Midbrain (tissue), 1 donor: ENCODE measurements around the gene GOLGA6L10.
"Not testable (repeated sequence)": the region's sequence is repeated elsewhere in the genome, so short reads cannot be mapped to it uniquely, and the experiment has no call there.

Experiments used
- DNase-seq: peaks from one replicate; lab custom pipeline; 2025; lab: John Stamatoyannopoulos, UW

GOLGA6L10 gene, protein sequence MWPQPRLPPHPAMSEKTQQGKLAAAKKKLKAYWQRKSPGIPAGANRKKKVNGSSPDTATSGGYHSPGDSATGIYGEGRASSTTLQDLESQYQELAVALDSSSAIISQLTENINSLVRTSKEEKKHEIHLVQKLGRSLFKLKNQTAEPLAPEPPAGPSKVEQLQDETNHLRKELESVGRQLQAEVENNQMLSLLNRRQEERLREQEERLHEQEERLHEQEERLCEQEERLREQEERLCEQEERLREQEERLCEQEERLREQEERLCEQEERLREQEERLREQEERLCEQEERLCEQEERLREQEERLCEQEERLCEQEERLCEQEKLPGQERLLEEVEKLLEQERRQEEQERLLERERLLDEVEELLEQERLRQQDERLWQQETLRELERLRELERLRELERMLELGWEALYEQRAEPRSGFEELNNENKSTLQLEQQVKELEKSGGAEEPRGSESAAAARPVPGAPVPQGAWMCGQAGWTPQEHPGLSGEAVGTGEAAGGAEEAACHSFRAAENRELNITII

DNA sequence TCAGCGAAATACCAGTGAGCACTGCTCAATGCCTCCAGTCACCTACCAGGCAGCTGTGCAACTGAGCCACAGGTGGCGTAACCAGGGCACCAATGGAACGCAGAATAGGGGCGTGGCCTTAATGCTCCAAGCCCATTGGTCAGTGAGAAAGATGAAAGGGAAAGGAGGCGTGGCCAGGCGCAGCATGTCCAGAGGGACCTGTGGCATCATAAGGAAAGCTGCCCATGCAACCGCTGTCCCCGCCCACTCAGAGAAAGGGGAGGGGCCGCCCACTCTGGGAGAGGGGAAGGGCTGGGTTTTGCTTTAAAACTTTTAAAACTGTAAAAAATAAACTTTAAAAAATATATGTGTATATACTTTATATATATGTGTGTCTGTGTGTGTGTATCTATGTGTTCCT lies at the start of gene GOLGA6L10:
GOLGA6L10 (minus strand) TSS at position 101 of the 400 bp plus-strand sequence; CDS start at position 1, 100 bp downstream.
- DNase-seq, result not testable (repeated sequence)

DNA sequence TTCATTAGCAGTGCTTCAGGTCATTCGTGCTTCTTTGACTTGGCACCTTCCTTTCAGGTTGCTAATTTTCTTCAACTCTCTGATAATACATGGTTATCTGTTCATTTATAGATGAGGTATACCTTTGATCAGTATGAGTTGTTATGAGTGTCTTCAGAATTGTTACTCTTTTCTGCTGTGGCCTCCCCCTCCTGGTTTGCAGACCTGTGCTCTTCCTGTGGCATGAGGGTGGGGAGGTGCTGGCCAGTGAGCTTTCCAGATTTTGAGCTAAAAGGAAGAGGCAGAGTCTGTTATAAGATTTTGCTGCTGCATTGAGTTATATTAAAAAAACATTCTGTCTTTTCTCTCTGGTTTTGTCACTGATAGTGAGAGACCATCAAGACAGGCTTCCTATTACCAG lies 49.5 kb upstream of the GOLGA6L10 start:
- no peak for DNase-seq

DNA sequence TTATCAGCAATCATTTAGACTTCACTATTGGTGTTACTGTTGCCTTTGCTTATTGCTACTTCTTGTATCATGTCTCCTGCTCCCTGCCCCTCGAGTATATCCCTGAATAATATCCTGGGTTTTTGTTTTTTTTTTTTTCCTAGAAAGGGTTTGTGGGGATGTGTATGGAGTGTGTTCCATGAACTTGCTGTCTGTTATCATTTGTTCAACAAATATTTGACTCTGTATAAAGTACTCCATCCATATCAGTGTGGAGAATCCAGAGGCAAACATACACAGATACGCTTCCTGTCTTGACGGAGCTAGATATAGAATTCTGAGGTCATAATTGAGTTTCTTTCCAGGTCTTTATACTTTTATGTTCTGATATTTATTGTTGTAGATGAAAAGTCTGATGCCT lies 48.5 kb upstream of the GOLGA6L10 start:
- DNase-seq, result no peak

DNA sequence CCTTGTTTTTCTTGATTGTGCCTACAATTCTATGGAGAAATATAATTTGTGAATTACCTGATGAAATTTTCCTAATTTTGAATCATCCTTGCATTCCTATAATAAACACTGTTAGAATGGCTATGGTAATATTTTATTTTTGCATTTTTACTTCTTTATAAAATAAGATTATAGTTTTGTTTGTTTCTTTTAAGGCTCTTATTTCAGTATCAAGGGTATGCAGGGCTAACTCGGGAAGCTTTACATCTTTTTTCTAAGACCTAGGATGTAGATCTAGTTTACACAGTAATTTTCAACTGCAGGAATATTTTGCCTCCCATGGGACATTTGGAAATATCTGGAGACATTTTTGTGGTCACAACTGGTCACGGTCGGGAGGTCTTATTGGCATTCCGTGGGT lies 46.5 kb upstream of the GOLGA6L10 start:
- not testable (repeated sequence) for DNase-seq

DNA sequence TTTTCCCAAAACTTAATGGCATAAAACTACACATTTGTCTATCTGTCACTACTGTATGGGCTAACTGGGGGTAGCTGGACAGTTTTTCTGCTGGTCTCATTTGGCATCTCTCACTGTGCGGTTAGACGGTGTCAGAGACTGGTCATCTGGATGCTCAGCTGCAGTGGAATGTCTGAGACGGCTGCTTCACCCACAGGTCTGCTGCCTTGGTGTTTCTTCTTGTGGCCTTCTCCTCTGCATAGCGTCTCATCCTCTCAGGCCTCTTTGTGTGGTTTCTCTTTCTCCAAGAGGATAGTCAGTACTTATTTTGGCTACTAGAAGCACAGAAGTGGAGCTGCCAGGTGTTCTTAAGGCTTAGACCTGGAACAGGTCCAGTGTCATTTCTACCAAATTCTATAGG lies 44.4 kb upstream of the GOLGA6L10 start:
- DNase-seq, result no peak

DNA sequence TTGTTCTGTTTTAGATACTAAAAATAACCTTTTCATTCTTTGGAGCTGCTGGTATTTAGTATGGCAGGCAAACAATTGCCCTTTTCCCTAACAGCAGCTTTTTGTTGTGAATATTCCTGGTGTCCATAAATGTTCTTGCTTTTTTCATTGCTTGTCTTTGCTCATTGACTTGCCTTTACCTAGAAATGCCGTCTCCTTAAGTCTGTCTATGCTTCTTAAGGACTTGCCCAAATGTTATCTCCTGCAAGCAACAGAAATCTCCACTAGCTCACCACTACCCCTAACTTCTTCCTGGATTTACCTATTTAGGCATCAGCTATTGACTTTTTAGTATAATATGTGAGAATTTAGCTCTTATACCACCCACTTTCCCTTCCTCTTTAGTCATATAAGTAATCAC lies 42.8 kb upstream of the GOLGA6L10 start:
- not testable (repeated sequence) for DNase-seq

DNA sequence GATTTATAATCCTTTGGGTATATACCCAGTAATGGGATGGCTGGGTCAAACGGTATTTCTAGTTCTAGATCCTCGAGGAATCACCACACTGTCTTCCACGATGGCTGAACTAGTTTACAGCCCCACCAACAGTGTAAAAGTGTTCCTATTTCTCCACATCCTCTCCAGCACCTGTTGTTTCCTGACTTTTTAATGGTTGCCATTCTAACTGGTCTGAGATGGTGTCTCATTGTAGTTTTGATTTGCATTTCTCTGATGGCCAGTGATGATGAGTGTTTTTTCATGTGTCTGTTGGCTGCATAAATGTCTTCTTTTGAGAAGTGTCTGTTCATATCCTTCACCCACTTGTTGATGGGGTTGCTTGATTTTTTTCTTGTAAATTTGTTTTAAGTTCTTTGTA lies 40.9 kb upstream of the GOLGA6L10 start:
- DNase-seq, result not testable (repeated sequence)

DNA sequence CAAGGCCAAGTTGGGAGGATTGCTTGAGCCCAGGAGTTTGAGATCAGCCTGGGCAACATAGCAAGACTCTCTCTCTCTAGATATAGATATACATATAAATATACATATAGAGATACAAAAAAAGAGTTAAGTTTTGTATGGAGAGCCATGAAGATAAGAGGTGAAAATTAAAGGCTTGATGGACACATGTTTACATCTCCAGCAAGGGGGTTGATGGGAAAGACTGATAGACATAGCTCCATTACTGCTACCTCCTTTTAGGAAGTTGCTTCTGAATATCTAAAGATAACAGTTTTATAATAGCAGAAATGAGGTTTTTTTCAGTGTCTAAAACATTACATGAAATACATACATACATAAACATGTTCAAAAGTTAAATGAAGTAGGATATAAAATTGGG lies 37.9 kb upstream of the GOLGA6L10 start:
- not testable (repeated sequence) for DNase-seq

DNA sequence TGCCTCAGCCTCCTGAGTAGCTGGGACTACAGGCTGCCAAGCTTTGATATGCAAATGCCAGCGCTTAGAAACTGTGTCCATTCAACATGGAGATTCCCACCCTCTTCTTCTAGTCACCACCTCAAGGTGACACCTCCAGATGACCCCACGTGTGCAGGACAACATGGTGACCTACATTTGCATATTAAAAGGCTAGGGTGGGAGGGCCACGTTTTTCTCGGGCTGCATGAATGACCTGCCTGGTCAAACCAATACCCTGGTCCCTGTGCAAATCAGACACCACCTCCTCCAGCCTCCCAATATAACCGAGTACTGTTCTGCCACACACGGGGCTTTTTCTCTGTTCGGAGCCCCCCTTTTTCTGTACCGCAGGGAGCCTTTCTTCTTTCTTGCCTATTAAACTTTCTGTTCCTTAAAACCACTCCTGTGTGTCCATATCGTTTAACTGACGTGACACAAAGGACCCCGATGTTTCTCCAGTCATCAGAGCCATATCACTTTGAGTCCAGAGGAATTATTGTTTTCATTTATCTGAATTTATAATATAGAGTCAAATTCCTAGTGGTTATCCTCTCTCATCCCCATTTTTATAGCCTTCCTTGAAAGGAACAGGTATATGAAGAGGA lies 32.2 kb upstream of the GOLGA6L10 start:
- DNase-seq, result not testable (repeated sequence)

DNA sequence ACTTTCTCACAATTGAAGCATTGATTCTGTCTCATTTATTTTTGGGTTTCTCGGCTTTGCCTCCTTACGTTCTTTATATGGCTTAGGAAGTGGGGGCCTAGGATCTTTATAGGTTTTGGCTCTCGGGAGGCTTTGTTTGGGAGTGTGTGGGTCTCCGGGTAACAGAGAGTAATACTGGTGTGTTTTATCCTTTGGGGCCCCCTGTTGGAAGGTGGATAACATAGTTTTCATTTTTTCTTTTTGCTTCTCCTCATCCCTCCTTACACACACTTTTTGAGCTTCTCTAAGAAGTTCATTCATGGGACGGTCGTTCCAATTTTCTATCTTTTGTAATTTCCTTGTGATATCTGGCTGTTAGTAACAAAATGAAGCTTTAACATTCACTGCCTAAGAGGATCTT lies 30.3 kb upstream of the GOLGA6L10 start:
- DNase-seq, result not testable (repeated sequence)

DNA sequence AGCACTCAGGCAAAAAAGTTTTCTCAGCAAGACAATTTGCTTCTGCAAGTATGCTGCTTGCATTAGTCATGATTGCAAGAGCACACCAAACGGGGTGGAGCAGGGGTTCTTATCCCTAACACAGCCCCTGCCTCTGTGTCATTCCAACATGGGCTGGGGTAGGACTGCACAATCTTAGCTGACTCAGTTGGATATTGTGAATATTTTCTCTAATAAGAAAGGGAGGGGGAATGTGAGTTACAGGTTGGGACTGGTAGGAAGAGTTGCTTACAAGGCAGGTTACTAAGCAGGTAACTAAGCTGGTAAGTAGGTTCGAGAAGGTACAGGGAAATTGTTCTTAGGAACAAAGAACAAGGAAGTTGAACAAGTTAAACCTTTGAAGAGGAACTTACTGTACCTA lies 24.4 kb upstream of the GOLGA6L10 start:
- not testable (repeated sequence) for DNase-seq

DNA sequence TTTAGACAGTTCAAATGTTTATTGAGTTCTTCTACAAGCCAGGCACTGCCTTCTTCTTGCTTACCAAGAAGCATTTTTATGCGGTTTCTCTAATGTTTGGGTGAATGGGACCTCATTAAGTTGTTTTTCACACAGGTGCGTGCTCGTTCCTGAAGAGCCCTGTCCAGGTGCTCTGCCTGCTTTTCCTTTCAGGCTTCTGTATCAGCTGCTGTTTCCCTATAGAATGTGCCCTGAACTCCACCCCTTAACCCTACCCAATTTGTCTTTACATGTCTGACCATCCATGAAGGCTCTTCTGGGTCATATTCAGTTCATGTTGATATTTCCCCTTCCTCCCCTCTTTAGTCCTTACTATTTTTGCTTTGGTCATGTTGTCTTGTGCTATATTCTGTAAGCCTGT lies 22.4 kb upstream of the GOLGA6L10 start:
- no peak for DNase-seq

DNA sequence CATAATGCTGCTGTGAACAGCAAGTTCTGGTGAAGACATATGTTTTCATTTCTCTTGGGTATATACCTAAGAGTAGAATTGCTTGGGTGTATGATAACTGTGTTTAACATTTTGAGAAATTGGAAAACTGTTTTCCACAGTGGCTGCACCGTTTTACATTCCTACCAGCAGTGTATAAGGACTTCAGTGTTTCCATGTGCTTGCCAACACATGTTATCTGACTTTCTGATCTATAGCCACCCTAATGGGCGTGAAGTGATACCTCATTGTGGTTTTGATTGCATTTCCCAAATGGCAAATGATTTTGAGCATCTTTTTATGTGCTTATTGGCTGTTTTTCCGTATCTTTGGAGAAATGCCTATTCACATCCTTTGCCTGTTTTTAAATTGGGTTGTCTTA lies 18.5 kb upstream of the GOLGA6L10 start:
- DNase-seq, result not testable (repeated sequence)

DNA sequence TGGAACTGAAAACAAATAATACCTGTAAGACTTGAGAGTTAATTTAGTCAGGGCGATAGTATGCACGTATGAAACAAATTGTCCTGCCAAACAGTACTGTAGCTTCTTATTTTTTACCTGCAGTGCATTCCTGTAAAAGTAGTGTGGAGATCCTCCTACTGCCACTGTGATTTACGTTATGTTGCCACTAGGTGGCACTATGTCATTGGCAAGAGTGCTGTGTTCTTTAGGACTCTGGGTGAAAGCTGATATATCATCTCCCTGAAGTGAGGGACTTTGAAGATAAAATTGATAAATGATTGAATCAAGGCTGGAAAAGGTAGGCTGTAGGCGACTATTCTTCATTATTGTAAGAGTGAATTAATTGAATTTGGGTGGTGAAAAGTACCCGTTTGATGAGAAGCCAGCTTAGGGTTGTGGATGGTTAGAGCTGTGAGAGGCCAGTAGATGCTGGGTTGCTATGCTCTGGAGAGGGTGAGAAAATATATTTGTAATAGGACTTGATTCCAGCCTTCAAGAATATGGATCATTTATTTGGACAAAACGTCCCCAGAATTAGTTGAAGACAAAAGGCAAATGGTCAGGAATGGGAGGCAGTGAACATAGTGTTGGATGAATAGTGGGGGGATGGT lies 16.5 kb upstream of the GOLGA6L10 start:
- not testable (repeated sequence) for DNase-seq

DNA sequence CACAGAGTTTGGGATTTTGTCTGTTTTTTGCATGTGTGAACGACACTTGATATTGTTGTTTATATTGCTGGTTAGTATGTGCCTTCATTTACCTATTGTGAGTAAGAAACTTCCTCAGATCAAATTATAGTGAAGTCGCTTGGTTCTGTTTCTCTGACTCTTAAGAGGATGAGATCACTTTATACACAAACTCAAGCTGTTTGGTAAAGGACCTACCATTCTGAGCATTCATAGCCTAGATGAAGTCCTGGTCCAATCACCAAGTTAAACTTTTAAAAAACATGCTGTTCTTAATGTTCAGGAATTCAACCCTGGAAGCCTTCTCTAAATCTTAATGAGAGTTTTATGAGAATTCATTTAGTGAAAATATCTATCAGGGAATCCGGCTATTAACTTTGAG lies 15.3 kb upstream of the GOLGA6L10 start:
- not testable (repeated sequence) for DNase-seq

DNA sequence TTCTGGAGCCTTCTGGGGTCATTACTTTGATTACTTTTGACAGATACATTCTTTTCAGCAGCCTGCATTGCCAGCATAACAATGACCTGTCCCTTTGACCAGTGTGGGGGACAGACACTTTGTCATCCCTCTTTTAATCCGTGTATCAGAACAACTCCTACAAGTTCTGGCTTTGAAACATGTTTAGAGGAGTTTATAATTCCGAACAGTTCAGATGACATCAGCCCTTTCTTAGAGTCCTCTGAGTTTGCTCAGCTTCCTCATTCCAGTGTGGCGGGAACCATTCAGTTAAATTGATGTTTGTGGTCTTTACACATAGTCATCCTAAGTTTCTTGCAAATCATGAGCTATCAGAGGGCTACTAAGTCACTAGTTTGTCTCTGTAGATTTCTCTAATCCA lies 13.5 kb upstream of the GOLGA6L10 start:
- not testable (repeated sequence) for DNase-seq

DNA sequence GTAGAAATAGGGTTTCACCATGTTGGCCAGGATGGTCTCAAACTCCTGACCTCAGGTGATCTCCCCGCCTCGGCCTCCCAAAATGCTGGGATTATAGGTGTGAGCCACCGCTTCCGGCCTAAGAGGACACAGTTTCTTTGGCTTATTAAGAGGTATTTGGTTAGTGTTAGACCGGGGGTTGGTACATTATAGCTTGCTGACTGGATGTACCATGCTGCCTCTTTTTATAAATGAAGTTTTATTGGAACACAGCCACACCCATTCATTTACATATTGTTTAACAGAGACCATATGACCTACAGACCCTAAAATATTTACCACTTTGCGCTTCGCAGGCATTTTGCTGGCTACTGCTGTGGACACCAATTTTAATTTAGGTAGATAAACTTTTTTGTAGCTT lies 11.3 kb upstream of the GOLGA6L10 start:
- DNase-seq, result not testable (repeated sequence)

DNA sequence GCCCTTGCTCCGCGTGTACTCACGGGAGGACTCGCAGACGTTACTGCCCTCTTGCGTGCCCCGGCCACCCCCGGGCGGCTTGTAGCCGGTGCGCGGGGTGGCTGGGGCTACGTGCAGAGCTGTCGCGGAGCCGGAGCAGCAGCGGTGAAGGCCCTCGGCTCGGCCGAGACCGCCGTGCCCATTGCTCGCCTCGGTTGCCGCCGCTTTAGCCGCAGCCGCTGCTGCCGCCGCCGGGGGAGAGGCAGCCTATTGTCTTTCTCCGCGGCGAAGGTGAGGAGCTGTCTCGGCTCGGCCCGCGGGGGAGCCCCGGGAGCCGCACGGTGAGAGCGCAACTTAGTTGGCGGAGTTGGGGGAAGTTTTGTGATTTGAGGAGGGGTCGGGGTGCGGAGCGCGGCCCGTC lies 5.8 kb upstream of the GOLGA6L10 start:
- not testable (repeated sequence) for DNase-seq

DNA sequence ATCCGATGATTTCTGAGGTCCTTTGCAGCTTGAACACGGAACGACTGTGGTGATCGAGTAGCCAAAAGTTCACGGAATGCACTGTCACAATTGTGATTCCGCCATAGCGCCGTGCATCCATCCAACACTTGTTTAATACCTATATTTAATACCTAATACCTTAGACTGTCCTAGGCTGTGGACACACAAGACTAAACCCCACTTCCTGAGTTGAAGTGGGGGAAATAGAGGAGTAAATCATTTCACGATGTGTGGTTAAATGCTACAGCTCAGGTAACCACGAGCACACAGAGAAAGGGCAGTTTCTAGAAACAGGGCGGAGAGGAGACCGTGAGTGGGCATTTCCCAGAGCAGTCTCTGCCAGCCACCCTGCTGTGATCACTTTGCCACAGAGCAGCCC lies 5.3 kb upstream of the GOLGA6L10 start:
- DNase-seq, result not testable (repeated sequence)

DNA sequence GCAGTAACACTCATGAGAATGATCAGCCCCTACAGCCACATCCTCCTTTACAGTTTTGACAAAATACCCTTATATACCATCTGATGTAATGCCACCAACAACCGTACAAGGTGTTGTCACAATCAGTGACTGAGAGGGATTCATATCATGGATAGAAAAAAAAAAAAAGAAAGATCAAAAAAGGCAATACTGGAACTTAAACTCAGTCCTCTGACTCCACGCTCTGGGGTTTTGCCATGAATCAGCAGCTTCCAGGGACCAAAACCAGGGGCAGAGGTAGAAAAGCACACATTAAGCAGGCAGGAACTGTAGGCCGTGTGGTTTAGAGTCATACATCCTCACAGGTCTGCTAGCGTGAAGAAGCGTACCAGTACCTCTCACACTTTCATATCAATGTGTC lies 1.6 kb downstream of the GOLGA6L10 start:
- DNase-seq, result not testable (repeated sequence)

DNA sequence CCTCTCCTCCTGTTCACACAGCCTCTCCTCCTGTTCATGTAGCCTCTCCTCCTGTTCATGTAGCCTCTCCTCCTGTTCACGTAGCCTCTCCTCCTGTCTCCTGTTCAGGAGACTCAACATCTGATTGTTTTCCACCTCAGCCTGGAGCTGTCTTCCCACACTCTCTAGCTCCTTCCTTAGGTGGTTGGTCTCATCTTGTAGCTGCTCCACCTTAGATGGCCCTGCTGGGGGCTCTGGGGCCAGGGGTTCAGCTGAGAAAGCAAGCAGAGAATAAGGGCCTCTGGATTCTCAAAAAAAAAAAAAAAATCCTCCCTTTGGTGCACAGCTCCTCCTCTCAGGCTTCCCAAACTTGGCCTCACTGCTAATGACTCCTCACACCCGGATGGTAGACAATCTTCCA lies 4.1 kb downstream of the GOLGA6L10 start:
- DNase-seq, result not testable (repeated sequence)

DNA sequence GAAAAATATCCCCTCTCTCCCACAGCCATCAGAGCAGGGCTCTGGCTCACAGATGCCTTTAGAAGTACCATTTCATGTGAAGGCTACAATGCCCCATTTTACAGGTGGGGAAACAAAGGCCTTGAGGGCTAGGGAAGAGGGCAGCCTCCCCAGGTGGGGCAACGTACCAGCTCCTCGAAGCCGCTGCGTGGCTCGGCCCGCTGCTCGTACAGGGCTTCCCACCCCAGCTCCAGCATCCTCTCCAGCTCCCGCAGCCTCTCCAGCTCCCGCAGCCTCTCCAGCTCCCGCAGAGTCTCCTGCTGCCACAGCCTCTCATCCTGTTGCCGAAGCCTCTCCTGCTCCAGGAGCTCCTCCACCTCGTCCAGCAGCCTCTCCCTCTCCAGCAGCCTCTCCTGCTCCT lies 4.9 kb downstream of the GOLGA6L10 start:
- not testable (repeated sequence) for DNase-seq

DNA sequence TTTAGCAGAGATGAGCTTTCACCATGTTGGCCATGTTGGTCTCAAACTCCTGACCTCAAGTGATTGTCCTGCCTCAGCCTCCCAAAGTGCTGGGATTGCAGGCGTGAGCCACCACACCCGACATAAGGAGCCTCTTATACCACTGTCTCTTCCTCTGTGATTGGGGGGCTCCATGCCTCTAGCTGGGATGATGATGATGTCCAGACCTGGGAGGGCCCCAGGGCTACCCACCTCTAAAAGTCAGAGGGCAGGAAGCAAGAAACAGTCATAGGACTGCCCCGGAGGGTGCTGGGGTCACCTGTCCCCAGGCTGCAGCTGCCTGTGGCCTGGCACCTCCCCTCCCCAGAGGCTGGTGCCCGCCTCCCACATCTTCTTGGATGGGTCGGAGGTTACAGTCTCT lies 5.4 kb downstream of the GOLGA6L10 start:
- not testable (repeated sequence) for DNase-seq
